GM12878 (cell line): ENCODE data around the gene RACGAP1. TPM values are rescaled to one million over a fixed set of nuclear protein-coding genes. Genes with fewer than 3 reads are reported as not detected.

Experiments used
- ATAC-seq: fragments of 200-7000 bp; cut with Tn5 transposase; 3 replicates; pipeline ENCODE4 v1.9.1; 2020; ENCODE audit warnings: mild to moderate bottlenecking, moderate library complexity
- BruUV-seq: library from RNA; stranded (reverse); fragments of 400-500 nt; replicated peaks from 2 replicates; lab custom pipeline; 2021; lab: Mats Ljungman, UMichigan
- CTCF ChIA-PET: fragments of 300-600 bp; sonication (Branson Sonifier 250); formaldehyde crosslinking; extraction: SDS; loops from one replicate; lab custom pipeline; 2021; ENCODE audit warnings: inconsistent platforms; lab: Yijun Ruan, JAX
- POLR2A ChIA-PET: fragments of 350-600 bp; formaldehyde crosslinking; extraction: SDS; loops from one replicate; lab custom pipeline; 2021; ENCODE audit warnings: inconsistent platforms; lab: Charles Lee
- RAD21 ChIA-PET: fragments of 300-600 bp; sonication (Branson Sonifier 250); formaldehyde crosslinking; loops from one replicate; lab custom pipeline; 2023; ENCODE audit warnings: antibody characterized with exemption; ENCODE audit not compliant: unreplicated experiment; lab: Charles Lee
- SMC1A ChIA-PET: fragments of 300-600 bp; sonication (Branson Sonifier 250); formaldehyde crosslinking; loops from one replicate; lab custom pipeline; 2023; ENCODE audit not compliant: unreplicated experiment, uncharacterized antibody; lab: Charles Lee
- DNase-seq: peaks from one replicate; pipeline ENCODE4 v3.0.0-alpha.2; 2011; ENCODE audit warnings: low read depth, low spot score
- FAIRE-seq: peaks from 3 replicates; lab custom pipeline; 2011; peaks lifted over from hg19 to GRCh38; lab: Jason Lieb, UNC
- H2AFZ ChIP-seq: 2 replicates; pipeline ENCODE4 v1.6.0; 2011; ENCODE audit warnings: low read depth, low read length, control low read depth; ENCODE audit not compliant: control insufficient read depth
- H3K27ac ChIP-seq: 2 replicates; pipeline ENCODE4 v1.5.1; 2011; ENCODE audit warnings: control low read depth; ENCODE audit not compliant: control insufficient read depth, insufficient read depth
- H3K27me3 ChIP-seq, 2 experiments: replicated peaks in 1 of 2; 2 replicates each; pipeline versions ENCODE4 v1.6.0 to v1.6.1; 2011; ENCODE audit warnings: low read length in 1 of 2; ENCODE audit not compliant: control insufficient read depth in 2 of 2, insufficient read depth in 2 of 2
- H3K36me3 ChIP-seq, 2 experiments: 2 replicates each; pipeline ENCODE4 v1.5.1; 2011; ENCODE audit warnings: low read length in 1 of 2; ENCODE audit not compliant: control insufficient read depth in 2 of 2, insufficient read depth in 2 of 2
- H3K4me1 ChIP-seq: 2 replicates; pipeline ENCODE4 v1.6.1; 2011; ENCODE audit warnings: mild to moderate bottlenecking, low read length, moderate library complexity, mixed read lengths; ENCODE audit not compliant: control insufficient read depth, insufficient read depth
- H3K4me2 ChIP-seq: 2 replicates; pipeline ENCODE4 v1.6.0; 2011; ENCODE audit warnings: control low read depth; ENCODE audit not compliant: control insufficient read depth, insufficient read depth
- H3K4me3 ChIP-seq: fragments of 200-600 bp; sonication (generic); 2 replicates; pipeline ENCODE4 v1.5.1; 2016
- H3K79me2 ChIP-seq: 2 replicates; pipeline ENCODE4 v1.6.0; 2011; ENCODE audit warnings: low read length; ENCODE audit not compliant: control insufficient read depth, insufficient read depth
- H3K9ac ChIP-seq: 2 replicates; pipeline ENCODE4 v1.8.0; 2011; ENCODE audit warnings: low read length, control low read depth, mixed read lengths; ENCODE audit not compliant: control insufficient read depth, insufficient read depth
- H3K9me3 ChIP-seq: replicated peaks from 3 replicates; pipeline ENCODE4 v1.5.1; 2011; ENCODE audit warnings: mild to moderate bottlenecking, low read length; ENCODE audit not compliant: control insufficient read depth, insufficient read depth
- H4K20me1 ChIP-seq: 2 replicates; pipeline ENCODE4 v1.6.0; 2011; ENCODE audit not compliant: control insufficient read depth, insufficient read depth
- BCL3 ChIP-seq: IDR thresholded peaks from 2 replicates; pipeline ENCODE4 v1.6.1; 2011; ENCODE audit warnings: borderline replicate concordance, low read depth, mild to moderate bottlenecking, moderate library complexity, low read length; ENCODE audit not compliant: insufficient read depth, poor library complexity, severe bottlenecking
- CEBPZ ChIP-seq: fragments of 150-350 bp; IDR thresholded peaks from 2 replicates; pipeline ENCODE4 v1.6.1; 2016; ENCODE audit warnings: low read depth, low read length
- KAT2A ChIP-seq: conservative IDR thresholded peaks from 2 replicates; pipeline ENCODE4 v1.6.1; 2011; ENCODE audit warnings: low read depth, low read length; ENCODE audit not compliant: control insufficient read depth
- MAX ChIP-seq: IDR thresholded peaks from 2 replicates; pipeline ENCODE4 v1.6.1; 2012; ENCODE audit warnings: low read depth, low read length, improper control_type of control experiment
- MEF2A ChIP-seq: IDR thresholded peaks from 2 replicates; pipeline ENCODE4 v1.6.1; 2011; ENCODE audit warnings: low read depth, mild to moderate bottlenecking, low read length, moderate library complexity; ENCODE audit not compliant: insufficient read depth
- MLLT1 ChIP-seq: fragments of 450-650 bp; IDR thresholded peaks from 2 replicates; pipeline ENCODE4 v1.6.1; 2016; ENCODE audit warnings: mild to moderate bottlenecking
- RBBP5 ChIP-seq: fragments of 200-600 bp; sonication (generic); conservative IDR thresholded peaks from 2 replicates; pipeline ENCODE4 v1.6.1; 2016
- SUZ12 ChIP-seq: fragments of 200-600 bp; sonication (generic); IDR thresholded peaks from one replicate; pipeline ENCODE4 v1.6.1; 2018; ENCODE audit warnings: antibody characterized with exemption, mild to moderate bottlenecking; ENCODE audit not compliant: unreplicated experiment
- WGBS: methylation state at CpG from one replicate; pipeline ENCODE4 v1.1.6; 2016; ENCODE audit warnings: low lambda C conversion rate; ENCODE audit not compliant: insufficient replicate concordance, insufficient coverage; ENCODE audit errors: missing lambda C conversion rate; 5-methylcytosine and 5-hydroxymethylcytosine counted together
- in situ Hi-C: fragments of 300-500 bp; cut with MboI; formaldehyde crosslinking; loops from 9 replicates; pipeline ENCODE4 v1.14.3; 2018; ENCODE audit warnings: mixed read lengths
- intact Hi-C: fragments of 100-400 bp; cut with micrococcal nuclease; formaldehyde crosslinking; loops from one replicate; pipeline ENCODE4 v1.14.2; 2022; ENCODE audit not compliant: unreplicated experiment
- polyA plus RNA-seq, 11 experiments: library from polyadenylated mRNA; depleted of rRNA in 4 of 11; unstranded in 6 of 11; stranded (reverse) in 5 of 11; fragments of >200 nt; fragmentation: Nextera tagmentation in 4 of 11; fragmentation: Illumina TruSeq in 1 of 11; extraction: Ambion mirVana in 4 of 11; extraction: Trizol in 1 of 11; gene quantifications; 1 replicate in 1 of 11; 2 replicates in 10 of 11; pipeline versions ENCODE4 v1.2.1 to v1.2.3, GENCODE V29; 2011 to 2016; ENCODE audit warnings: inconsistent platforms in 2 of 11, missing spikeins in 2 of 11, low read depth in 1 of 11
- total RNA-seq, 4 experiments: library from RNA; depleted of rRNA in 3 of 4; stranded (reverse); fragments of >200 nt in 3 of 4; fragmentation: Illumina TruSeq in 1 of 4; extraction: Trizol in 1 of 4; gene quantifications; 2 replicates each; pipeline versions ENCODE4 v1.2.1 to v1.2.3, GENCODE V29; 2013 to 2021

The RACGAP1 gene
- total and polyA plus RNA-seq, 10 of the 15 experiments (the other 5 are each of a cell fraction or from before 2014, with no cell fraction given) = 32.4 to 87.9 (median 76.2) TPM

- FAIRE-seq (no peak), ATAC-seq (no peak), DNase-seq (no peak)
- ChIA-PET RAD21 (interaction anchor here (2.1 to 7.3 kb wide), 2 partner anchors 10 to 99 kb away, joined by 6 to 74 read pairs; no protein-coding TSS in a partner anchor), POLR2A (no interaction called here), SMC1A (interaction anchor here (1.5 to 2.0 kb wide), 2 partner anchors 44 to 98 kb away, joined by 3 to 6 read pairs; no protein-coding TSS in a partner anchor), CTCF (interaction anchor here (1.1 to 8.0 kb wide), 10 partner anchors 9 to 266 kb away, joined by 3 to 121 read pairs (median 4); partner anchors contain the start of gene SMARCD1)
- no peaks in the 10 kb centered on the region for H4K20me1 ChIP-seq
- no peaks in the 10 kb centered on the region for H3K36me3 ChIP-seq
- TF ChIP-seq KAT2A (no peak), BCL3 (no peak), MLLT1 (no peak), RBBP5 (no peak), MAX (no peak), CEBPZ (no peak), SUZ12 (no peak), MEF2A (no peak)
- H3K9me3 ChIP-seq = no peaks in the 10 kb centered on the region
- H3K4me2 ChIP-seq = no peak overlapping the region
- no peak overlapping the region for H3K9ac ChIP-seq
- WGBS = 37% methylated on average over 3 of the region's 3 CpGs
- intact Hi-C loops (no loop called here), in situ Hi-C loops (loop anchor here (5.0 kb wide), 1 partner anchor 94 kb away; the partner anchor contains the start of gene AQP6)
- H2AFZ ChIP-seq = no peak overlapping the region
- H3K4me3 ChIP-seq = no peak overlapping the region
- no peak overlapping the region for H3K27ac ChIP-seq
- H3K79me2 ChIP-seq = no peaks in the 10 kb centered on the region
- H3K4me1 ChIP-seq = no peaks in the 10 kb centered on the region
- no TSS peak for BruUV-seq
- H3K27me3 ChIP-seq = no peaks in the 10 kb centered on the region; a peak in 2 of 4 replicates
Observed at GRCh38 chr12:50065726-50066310, 40.5 kb upstream of the RACGAP1 start.
